ENCODE data around the gene ENKUR.

Gene ENKUR

GRCh38 chr10:25038325-25038724, 22.4 kb upstream of the ENKUR start:
- TF ChIP-seq SIN3A (IDR thresholded peaks at IDR 0.05; ENCODE audit: borderline replicate concordance, insufficient read depth, low read length) (no peak), TAF1 (IDR thresholded peaks at IDR 0.05; ENCODE audit: borderline replicate concordance, insufficient read depth, low read length) (no peak), FOXP2 (optimal IDR thresholded peaks at IDR 0.05; ENCODE audit: borderline replicate concordance, extremely low read depth, extremely low read length, insufficient read depth) (no peak), POLR2AphosphoS5 (IDR thresholded peaks at IDR 0.05; ENCODE audit: low read depth, low read length) (no peak)
- TF ChIP-seq, protein P1, sequence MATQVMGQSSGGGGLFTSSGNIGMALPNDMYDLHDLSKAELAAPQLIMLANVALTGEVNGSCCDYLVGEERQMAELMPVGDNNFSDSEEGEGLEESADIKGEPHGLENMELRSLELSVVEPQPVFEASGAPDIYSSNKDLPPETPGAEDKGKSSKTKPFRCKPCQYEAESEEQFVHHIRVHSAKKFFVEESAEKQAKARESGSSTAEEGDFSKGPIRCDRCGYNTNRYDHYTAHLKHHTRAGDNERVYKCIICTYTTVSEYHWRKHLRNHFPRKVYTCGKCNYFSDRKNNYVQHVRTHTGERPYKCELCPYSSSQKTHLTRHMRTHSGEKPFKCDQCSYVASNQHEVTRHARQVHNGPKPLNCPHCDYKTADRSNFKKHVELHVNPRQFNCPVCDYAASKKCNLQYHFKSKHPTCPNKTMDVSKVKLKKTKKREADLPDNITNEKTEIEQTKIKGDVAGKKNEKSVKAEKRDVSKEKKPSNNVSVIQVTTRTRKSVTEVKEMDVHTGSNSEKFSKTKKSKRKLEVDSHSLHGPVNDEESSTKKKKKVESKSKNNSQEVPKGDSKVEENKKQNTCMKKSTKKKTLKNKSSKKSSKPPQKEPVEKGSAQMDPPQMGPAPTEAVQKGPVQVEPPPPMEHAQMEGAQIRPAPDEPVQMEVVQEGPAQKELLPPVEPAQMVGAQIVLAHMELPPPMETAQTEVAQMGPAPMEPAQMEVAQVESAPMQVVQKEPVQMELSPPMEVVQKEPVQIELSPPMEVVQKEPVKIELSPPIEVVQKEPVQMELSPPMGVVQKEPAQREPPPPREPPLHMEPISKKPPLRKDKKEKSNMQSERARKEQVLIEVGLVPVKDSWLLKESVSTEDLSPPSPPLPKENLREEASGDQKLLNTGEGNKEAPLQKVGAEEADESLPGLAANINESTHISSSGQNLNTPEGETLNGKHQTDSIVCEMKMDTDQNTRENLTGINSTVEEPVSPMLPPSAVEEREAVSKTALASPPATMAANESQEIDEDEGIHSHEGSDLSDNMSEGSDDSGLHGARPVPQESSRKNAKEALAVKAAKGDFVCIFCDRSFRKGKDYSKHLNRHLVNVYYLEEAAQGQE (IDR thresholded peaks at IDR 0.05; ENCODE audit: insufficient read depth in 1 of 2, low read depth in 2 of 2, low read length in 2 of 2): no peak

GRCh38 chr10:25036381-25036780, 20.4 kb upstream of the ENKUR start:
- TF ChIP-seq, protein P1 (IDR thresholded peaks at IDR 0.05; ENCODE audit: insufficient read depth in 1 of 2, low read depth in 2 of 2, low read length in 2 of 2): no peak
- TF ChIP-seq SIN3A (IDR thresholded peaks at IDR 0.05; ENCODE audit: borderline replicate concordance, insufficient read depth, low read length) (no peak), POLR2AphosphoS5 (IDR thresholded peaks at IDR 0.05; ENCODE audit: low read depth, low read length) (no peak), FOXP2 (optimal IDR thresholded peaks at IDR 0.05; ENCODE audit: borderline replicate concordance, extremely low read depth, extremely low read length, insufficient read depth) (no peak), TAF1 (IDR thresholded peaks at IDR 0.05; ENCODE audit: borderline replicate concordance, insufficient read depth, low read length) (no peak)

GRCh38 chr10:25029519-25029918, 13.6 kb upstream of the ENKUR start:
- no peak for TF ChIP-seq SIN3A (IDR thresholded peaks at IDR 0.05; ENCODE audit: borderline replicate concordance, insufficient read depth, low read length)
- no peak for TF ChIP-seq TAF1 (IDR thresholded peaks at IDR 0.05; ENCODE audit: borderline replicate concordance, insufficient read depth, low read length)
- no peak for TF ChIP-seq FOXP2 (optimal IDR thresholded peaks at IDR 0.05; ENCODE audit: borderline replicate concordance, extremely low read depth, extremely low read length, insufficient read depth)
- TF ChIP-seq POLR2AphosphoS5 (IDR thresholded peaks at IDR 0.05; ENCODE audit: low read depth, low read length): no peak
- TF ChIP-seq, protein P1 (IDR thresholded peaks at IDR 0.05; ENCODE audit: insufficient read depth in 1 of 2, low read depth in 2 of 2, low read length in 2 of 2): no peak

- TF ChIP-seq SIN3A (IDR thresholded peaks at IDR 0.05; ENCODE audit: borderline replicate concordance, insufficient read depth, low read length): no peak
- no peak for TF ChIP-seq FOXP2 (optimal IDR thresholded peaks at IDR 0.05; ENCODE audit: borderline replicate concordance, extremely low read depth, extremely low read length, insufficient read depth)
- no peak for TF ChIP-seq POLR2AphosphoS5 (IDR thresholded peaks at IDR 0.05; ENCODE audit: low read depth, low read length)
- TF ChIP-seq, protein P1 (IDR thresholded peaks at IDR 0.05; ENCODE audit: insufficient read depth in 1 of 2, low read depth in 2 of 2, low read length in 2 of 2): no peak
- no peak for TF ChIP-seq TAF1 (IDR thresholded peaks at IDR 0.05; ENCODE audit: borderline replicate concordance, insufficient read depth, low read length)
These were observed 12.8 kb upstream of the ENKUR start for GRCh38 chr10:25028711-25029110.

DNA sequence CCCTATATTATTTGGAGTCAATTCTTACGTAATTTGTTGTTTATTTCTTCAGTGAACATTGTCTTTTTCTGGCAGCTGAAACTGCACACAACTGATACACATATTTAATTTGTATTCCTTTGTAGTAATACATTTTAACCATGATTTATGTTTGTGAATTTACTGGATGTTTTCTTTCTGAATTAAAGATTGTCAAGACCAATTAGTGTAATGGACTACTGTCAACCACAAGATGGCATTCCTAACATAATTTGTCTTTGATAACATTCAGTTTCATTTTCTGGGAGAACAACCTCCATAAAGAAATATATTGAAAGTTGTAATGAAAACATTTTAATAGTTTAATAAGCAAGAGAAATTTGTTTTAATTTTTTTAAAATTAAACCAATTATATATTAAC, 10.5 kb upstream of the ENKUR start:
- no peak for TF ChIP-seq POLR2AphosphoS5 (IDR thresholded peaks at IDR 0.05; ENCODE audit: low read depth, low read length)
- no peak for TF ChIP-seq TAF1 (IDR thresholded peaks at IDR 0.05; ENCODE audit: borderline replicate concordance, insufficient read depth, low read length)
- no peak for TF ChIP-seq SIN3A (IDR thresholded peaks at IDR 0.05; ENCODE audit: borderline replicate concordance, insufficient read depth, low read length)
- no peak for TF ChIP-seq FOXP2 (optimal IDR thresholded peaks at IDR 0.05; ENCODE audit: borderline replicate concordance, extremely low read depth, extremely low read length, insufficient read depth)
- TF ChIP-seq, protein P1 (IDR thresholded peaks at IDR 0.05; ENCODE audit: insufficient read depth in 1 of 2, low read depth in 2 of 2, low read length in 2 of 2): no peak
